ENCODE data around the gene GALNTL6. TPM values are rescaled to one million over a fixed set of nuclear protein-coding genes. Genes with fewer than 3 reads are reported as not detected.
A peak's percentile ranks its signal among the peaks of the same experiment; 100 is the strongest.

GALNTL6 gene
- total RNA-seq, 1 experiment from 2014 or later, result not detected

DNA sequence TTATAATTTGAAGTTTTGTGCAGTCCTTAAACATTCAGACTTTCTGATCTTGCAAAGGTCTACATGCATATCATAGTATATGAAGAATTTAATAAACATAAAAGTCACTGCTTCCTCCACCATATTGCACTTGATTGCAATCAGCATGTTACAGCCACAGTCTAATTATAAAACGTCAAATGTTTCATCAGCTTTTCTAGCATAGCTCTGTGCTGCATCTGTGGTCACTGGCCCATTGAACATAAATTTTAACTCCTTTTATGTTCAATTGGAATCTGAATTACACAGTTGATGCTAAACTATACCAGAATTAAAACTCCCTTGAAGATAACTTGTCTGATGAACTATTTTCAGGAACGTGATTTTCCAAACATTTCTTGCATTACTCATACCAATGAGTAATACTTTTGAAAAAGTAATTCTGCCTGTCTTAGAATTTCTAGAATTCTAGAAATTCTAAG is 329.1 kb downstream of the GALNTL6 start:
- Mint-ChIP-seq H3K27me3 (ENCODE audit: insufficient read depth, unreplicated experiment) (peaks cover 82% of the 10 kb centered on the region), H3K4me1 (ENCODE audit: insufficient read depth, unreplicated experiment) (no peaks in the 10 kb centered on the region), H3K4me3 (ENCODE audit: unreplicated experiment) (no peak overlapping the region), H3K36me3 (ENCODE audit: insufficient read depth, unreplicated experiment) (no peaks in the 10 kb centered on the region), H3K27ac (ENCODE audit: low read depth, unreplicated experiment) (no peak overlapping the region), H3K9me3 (ENCODE audit: unreplicated experiment) (no peaks in the 10 kb centered on the region)
- intact Hi-C loops (cut with micrococcal nuclease), result no loop called here
- ChIA-PET POLR2A (no interaction called here), CTCF (interaction anchor here (0.5 to 0.6 kb wide), 2 partner anchors 10 to 1889 kb away, joined by 3 read pairs; no protein-coding TSS in a partner anchor)
- peak; percentile 3 for DNase-seq (ENCODE audit: unreplicated experiment)
- TF ChIP-seq, protein P1, sequence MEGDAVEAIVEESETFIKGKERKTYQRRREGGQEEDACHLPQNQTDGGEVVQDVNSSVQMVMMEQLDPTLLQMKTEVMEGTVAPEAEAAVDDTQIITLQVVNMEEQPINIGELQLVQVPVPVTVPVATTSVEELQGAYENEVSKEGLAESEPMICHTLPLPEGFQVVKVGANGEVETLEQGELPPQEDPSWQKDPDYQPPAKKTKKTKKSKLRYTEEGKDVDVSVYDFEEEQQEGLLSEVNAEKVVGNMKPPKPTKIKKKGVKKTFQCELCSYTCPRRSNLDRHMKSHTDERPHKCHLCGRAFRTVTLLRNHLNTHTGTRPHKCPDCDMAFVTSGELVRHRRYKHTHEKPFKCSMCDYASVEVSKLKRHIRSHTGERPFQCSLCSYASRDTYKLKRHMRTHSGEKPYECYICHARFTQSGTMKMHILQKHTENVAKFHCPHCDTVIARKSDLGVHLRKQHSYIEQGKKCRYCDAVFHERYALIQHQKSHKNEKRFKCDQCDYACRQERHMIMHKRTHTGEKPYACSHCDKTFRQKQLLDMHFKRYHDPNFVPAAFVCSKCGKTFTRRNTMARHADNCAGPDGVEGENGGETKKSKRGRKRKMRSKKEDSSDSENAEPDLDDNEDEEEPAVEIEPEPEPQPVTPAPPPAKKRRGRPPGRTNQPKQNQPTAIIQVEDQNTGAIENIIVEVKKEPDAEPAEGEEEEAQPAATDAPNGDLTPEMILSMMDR (IDR thresholded peaks at IDR 0.05; ENCODE audit: unreplicated experiment), result no peak
- BruUV-seq (replicated peaks), result no TSS peak

DNA sequence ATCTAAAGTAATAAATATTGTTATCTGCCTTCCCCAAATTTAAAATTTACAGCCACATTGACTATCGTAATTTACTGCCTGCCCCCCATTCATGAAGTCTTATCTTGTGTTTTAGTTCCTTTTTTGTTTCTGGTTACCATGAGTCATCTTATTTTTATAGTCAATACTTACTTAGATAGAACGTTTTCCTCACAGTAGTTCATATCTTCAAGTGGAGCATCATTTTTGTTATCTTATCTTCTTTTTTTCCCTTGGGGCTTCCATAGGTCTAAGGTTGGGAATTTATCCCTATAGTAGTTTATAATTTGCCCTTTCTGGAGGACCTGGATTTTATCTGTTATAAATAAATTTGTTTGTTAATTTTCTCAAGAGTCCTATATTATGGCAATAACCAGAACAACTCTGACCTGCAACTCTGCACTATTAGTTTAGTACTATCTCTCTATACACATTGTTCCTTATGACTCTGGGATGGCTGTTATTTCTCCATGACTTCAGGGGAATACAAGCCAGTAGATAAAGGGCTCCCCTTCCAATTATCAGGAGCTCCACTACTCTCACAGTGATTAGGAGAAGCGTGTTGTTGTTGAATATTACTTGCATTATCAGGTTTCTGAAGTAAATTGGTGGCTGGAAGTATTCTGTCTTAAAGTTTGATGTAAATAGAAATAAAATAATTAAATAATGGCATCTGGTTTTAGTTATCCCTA is 330.6 kb downstream of the GALNTL6 start:
- no peak for DNase-seq (ENCODE audit: unreplicated experiment)
- ChIA-PET CTCF (interaction anchor here (0.5 to 1.0 kb wide), 3 partner anchors 13 to 323 kb away, joined by 3 to 5 read pairs (median 4); no protein-coding TSS in a partner anchor), POLR2A (no interaction called here)
- Mint-ChIP-seq H3K36me3 (ENCODE audit: insufficient read depth, unreplicated experiment) (no peaks in the 10 kb centered on the region), H3K9me3 (ENCODE audit: unreplicated experiment) (no peaks in the 10 kb centered on the region), H3K27ac (ENCODE audit: low read depth, unreplicated experiment) (no peak overlapping the region), H3K4me3 (ENCODE audit: unreplicated experiment) (no peak overlapping the region), H3K27me3 (ENCODE audit: insufficient read depth, unreplicated experiment) (peaks cover 75% of the 10 kb centered on the region), H3K4me1 (ENCODE audit: insufficient read depth, unreplicated experiment) (no peaks in the 10 kb centered on the region)
- BruUV-seq (replicated peaks), result no TSS peak
- intact Hi-C loops (cut with micrococcal nuclease), result no loop called here
- TF ChIP-seq, protein P1 (IDR thresholded peaks at IDR 0.05; ENCODE audit: unreplicated experiment), result no peak

DNA sequence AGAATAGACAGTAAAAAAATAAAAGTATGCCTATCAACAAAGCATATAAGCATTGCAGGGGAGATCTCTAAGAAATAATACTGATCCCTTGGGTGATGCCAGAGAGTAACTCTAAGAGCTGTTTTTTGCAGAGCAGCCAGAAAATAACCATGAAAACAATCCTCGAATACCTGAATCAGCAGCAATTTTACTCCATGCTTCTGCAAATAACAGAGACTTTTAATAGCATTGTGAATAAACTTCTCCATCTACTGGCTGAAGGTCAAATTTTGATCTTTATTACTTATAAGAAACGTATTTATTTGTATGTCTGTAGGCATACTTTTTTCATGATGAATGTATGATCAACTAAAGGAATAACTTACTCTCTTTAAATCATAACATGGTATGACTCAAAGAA is 334.5 kb downstream of the GALNTL6 start:
- H3K4me3 Mint-ChIP-seq (ENCODE audit: unreplicated experiment), result no peak overlapping the region
- ChIA-PET CTCF (interaction anchor here (0.5 to 1.6 kb wide), 3 partner anchors 299 to 1946 kb away, joined by 3 to 5 read pairs (median 4); no protein-coding TSS in a partner anchor), POLR2A (no interaction called here)
- H3K4me1 Mint-ChIP-seq (ENCODE audit: insufficient read depth, unreplicated experiment), result no peaks in the 10 kb centered on the region
- TF ChIP-seq, protein P1 (IDR thresholded peaks at IDR 0.05; ENCODE audit: unreplicated experiment), result no peak
- H3K27me3 Mint-ChIP-seq (ENCODE audit: insufficient read depth, unreplicated experiment), result peaks cover 83% of the 10 kb centered on the region
- DNase-seq (ENCODE audit: unreplicated experiment), result no peak
- no TSS peak for BruUV-seq (replicated peaks)
- H3K36me3 Mint-ChIP-seq (ENCODE audit: insufficient read depth, unreplicated experiment), result no peaks in the 10 kb centered on the region
- no peak overlapping the region for H3K27ac Mint-ChIP-seq (ENCODE audit: low read depth, unreplicated experiment)
- no peaks in the 10 kb centered on the region for H3K9me3 Mint-ChIP-seq (ENCODE audit: unreplicated experiment)
- intact Hi-C loops (cut with micrococcal nuclease), result loop anchor here (1.0 kb wide), 1 partner anchor 301 kb away; no protein-coding TSS in a partner anchor

DNA sequence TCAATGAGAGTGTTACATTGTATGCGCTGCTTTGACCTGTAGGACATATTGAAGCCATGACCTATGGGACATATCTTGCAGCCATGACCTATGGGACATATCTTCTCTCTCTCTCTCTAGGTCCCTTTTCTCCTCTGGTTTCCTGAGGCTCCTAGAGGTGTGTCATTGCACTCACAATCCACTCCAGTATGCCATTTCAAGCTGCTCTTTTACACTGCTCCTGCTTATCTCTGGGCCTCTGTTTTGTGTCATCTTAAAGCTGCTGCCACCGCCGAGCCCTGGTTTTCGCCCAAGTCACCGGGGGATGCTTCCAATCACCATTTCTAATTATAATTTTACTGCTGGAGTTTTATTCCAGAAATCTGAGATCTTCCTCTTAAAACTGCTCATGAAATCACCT is 336.1 kb downstream of the GALNTL6 start:
- Mint-ChIP-seq H3K27ac (ENCODE audit: low read depth, unreplicated experiment) (no peak overlapping the region), H3K4me3 (ENCODE audit: unreplicated experiment) (no peak overlapping the region), H3K27me3 (ENCODE audit: insufficient read depth, unreplicated experiment) (peaks cover 82% of the 10 kb centered on the region), H3K9me3 (ENCODE audit: unreplicated experiment) (no peaks in the 10 kb centered on the region), H3K4me1 (ENCODE audit: insufficient read depth, unreplicated experiment) (no peaks in the 10 kb centered on the region), H3K36me3 (ENCODE audit: insufficient read depth, unreplicated experiment) (no peaks in the 10 kb centered on the region)
- POLR2A ChIA-PET, result no interaction called here
- DNase-seq (ENCODE audit: unreplicated experiment), result no peak
- TF ChIP-seq, protein P1 (IDR thresholded peaks at IDR 0.05; ENCODE audit: unreplicated experiment), result no peak
- intact Hi-C loops (cut with micrococcal nuclease), result no loop called here
- CTCF ChIA-PET, result interaction anchor here (0.6 to 1.1 kb wide), 4 partner anchors 9 to 683 kb away, joined by 3 to 4 read pairs (median 3); no protein-coding TSS in a partner anchor
- BruUV-seq (replicated peaks), result no TSS peak
